Panc1 (cell line): Measurements from ENCODE around the gene CRB2.

Experiments
- POLR2AphosphoS5 ChIP-seq: IDR thresholded peaks from 2 replicates; pipeline ENCODE4 v1.6.1; 2012; ENCODE audit warnings: mild to moderate bottlenecking, low read depth, low read length, moderate library complexity
- TF ChIP-seq, protein P1 (sequence below): fragments of 450-650 bp; IDR thresholded peaks from 2 replicates; pipeline ENCODE4 v1.5.1; 2017; ENCODE audit warnings: mild to moderate bottlenecking

DNA sequence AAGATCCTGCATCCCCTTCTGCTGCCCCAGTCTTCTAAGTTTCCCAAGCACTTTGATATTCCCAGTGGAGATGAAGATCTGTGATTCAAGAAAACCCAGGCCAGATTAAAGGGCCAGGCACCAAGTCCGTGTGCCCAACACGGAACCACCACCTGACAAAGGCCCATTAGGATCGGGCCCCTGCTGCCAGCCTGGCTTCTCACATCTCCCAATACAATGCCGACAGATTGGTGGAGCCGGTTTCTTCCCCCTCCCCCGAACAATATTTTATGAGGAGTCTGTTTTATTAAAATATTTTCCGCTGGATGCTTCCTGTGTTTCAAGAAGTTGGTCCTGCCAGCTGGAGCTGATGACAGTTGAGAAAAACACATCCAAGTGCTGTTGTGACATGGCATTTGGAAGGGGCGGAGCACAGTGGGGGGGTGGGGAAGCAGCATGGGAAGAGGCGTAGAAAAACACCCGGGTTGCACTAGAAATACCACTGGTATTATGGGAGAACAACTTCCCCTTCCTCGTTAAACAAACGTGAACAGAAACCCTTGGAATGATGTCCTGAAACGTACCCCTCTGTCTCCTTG lies 45.0 kb downstream of the CRB2 start:
- TF ChIP-seq, protein P1, sequence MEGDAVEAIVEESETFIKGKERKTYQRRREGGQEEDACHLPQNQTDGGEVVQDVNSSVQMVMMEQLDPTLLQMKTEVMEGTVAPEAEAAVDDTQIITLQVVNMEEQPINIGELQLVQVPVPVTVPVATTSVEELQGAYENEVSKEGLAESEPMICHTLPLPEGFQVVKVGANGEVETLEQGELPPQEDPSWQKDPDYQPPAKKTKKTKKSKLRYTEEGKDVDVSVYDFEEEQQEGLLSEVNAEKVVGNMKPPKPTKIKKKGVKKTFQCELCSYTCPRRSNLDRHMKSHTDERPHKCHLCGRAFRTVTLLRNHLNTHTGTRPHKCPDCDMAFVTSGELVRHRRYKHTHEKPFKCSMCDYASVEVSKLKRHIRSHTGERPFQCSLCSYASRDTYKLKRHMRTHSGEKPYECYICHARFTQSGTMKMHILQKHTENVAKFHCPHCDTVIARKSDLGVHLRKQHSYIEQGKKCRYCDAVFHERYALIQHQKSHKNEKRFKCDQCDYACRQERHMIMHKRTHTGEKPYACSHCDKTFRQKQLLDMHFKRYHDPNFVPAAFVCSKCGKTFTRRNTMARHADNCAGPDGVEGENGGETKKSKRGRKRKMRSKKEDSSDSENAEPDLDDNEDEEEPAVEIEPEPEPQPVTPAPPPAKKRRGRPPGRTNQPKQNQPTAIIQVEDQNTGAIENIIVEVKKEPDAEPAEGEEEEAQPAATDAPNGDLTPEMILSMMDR = no peak
- no peak for TF ChIP-seq POLR2AphosphoS5
